ENCODE data around the gene PKNOX1. TPM values are rescaled to one million over a fixed set of nuclear protein-coding genes. Genes with fewer than 3 reads are reported as not detected.
A peak's percentile ranks its signal among the peaks of the same experiment; 100 is the strongest.

Gene PKNOX1
- total and polyA plus RNA-seq, 9 of the 15 experiments (the other 6 are each of a cell fraction or from before 2014, with no cell fraction given): 8.8 to 25.9 (median 13.2) TPM

GRCh38 chr21:42973991-42974831 lies at the start of gene PKNOX1 (continued):
- TF ChIP-seq SREBF1 (IDR thresholded peaks at IDR 0.05; ENCODE audit: borderline replicate concordance, low read depth, low read length) (peak; percentile 96), TAF15 (IDR thresholded peaks at IDR 0.05; ENCODE audit: low read depth, low read length) (no peak), EHMT2 (IDR thresholded peaks at IDR 0.05) (no peak), TAL1 (IDR thresholded peaks at IDR 0.05) (no peak), ELK3 (CRISPR knock-in tag; IDR thresholded peaks at IDR 0.05) (no peak), ZBTB43 (CRISPR knock-in tag; IDR thresholded peaks at IDR 0.05) (no peak), MXD1 (CRISPR knock-in tag; IDR thresholded peaks at IDR 0.05; ENCODE audit: borderline replicate concordance, poor library complexity, severe bottlenecking) (no peak), HOMEZ (CRISPR knock-in tag; IDR thresholded peaks at IDR 0.05) (0 out of 2 replicates have a peak, but pooled peaks have one; percentile 7), ZNF511 (CRISPR knock-in tag; IDR thresholded peaks at IDR 0.05) (peak; percentile 83; the same call in 1 of the 2 replicates), NUFIP1 (IDR thresholded peaks at IDR 0.05; ENCODE audit: partially characterized antibody) (no peak), TFE3 (CRISPR knock-in tag; IDR thresholded peaks at IDR 0.05) (peak; percentile 67), ZNF165 (CRISPR knock-in tag; IDR thresholded peaks at IDR 0.05; ENCODE audit: borderline replicate concordance) (no peak), ZSCAN32 (CRISPR knock-in tag; IDR thresholded peaks at IDR 0.05) (no peak), ARID3A (IDR thresholded peaks at IDR 0.05; ENCODE audit: borderline replicate concordance, low read depth, low read length) (no peak), LARP7 (IDR thresholded peaks at IDR 0.05) (no peak), RCOR1 (IDR thresholded peaks at IDR 0.05; ENCODE audit: borderline replicate concordance in 1 of 2, low read depth in 2 of 2, low read length in 2 of 2) (peak in 1 of 2 experiments; percentile 89; a peak in 2 of 4 replicates), ZEB2 (IDR thresholded peaks at IDR 0.05) (no peak; the same call in 1 of the 2 replicates), KAT8 (IDR thresholded peaks at IDR 0.05; ENCODE audit: low read depth) (no peak), ZC3H11A (IDR thresholded peaks at IDR 0.05; ENCODE audit: low read depth, low read length) (no peak)

Data from K562 (cell line).